GM10248 (cell line): ENCODE results near the gene CLDN7.

Experiments
- CTCF ChIA-PET: fragments of 300-600 bp; sonication (Branson Sonifier 250); formaldehyde crosslinking; extraction: SDS; loops from one replicate; lab custom pipeline; 2021; ENCODE audit warnings: antibody characterized with exemption; lab: Yijun Ruan, JAX
- POLR2A ChIA-PET: fragments of 350-650 bp; sonication (Branson Sonifier 250); formaldehyde crosslinking; extraction: SDS; loops from one replicate; lab custom pipeline; 2020; ENCODE audit warnings: antibody characterized with exemption; lab: Yijun Ruan, JAX
- DNase-seq: peaks from one replicate; pipeline ENCODE4 v3.0.0; 2012; ENCODE audit errors: extremely low spot score
- CTCF ChIP-seq: IDR thresholded peaks from 2 replicates; pipeline ENCODE4 v1.5.1; 2012; ENCODE audit warnings: mild to moderate bottlenecking, low read depth; ENCODE audit errors: extremely low read depth, missing control alignments, control extremely low read depth

The CLDN7 gene

GRCh38 chr17:7224110-7224509 lies 38.2 kb downstream of the CLDN7 start:
- no peak for DNase-seq
- TF ChIP-seq CTCF = no peak
- POLR2A ChIA-PET = interaction anchor here (1.6 kb wide), 1 partner anchor 11 kb away, joined by 3 read pairs; no protein-coding TSS in a partner anchor

GRCh38 chr17:7223375-7223774 lies 38.9 kb downstream of the CLDN7 start:
- POLR2A ChIA-PET = no interaction called here
- CTCF ChIA-PET = no interaction called here
- no peak for DNase-seq
- TF ChIP-seq CTCF = no peak

More at GRCh38 chr17:7224110-7224509, 38.2 kb downstream of the CLDN7 start:
- CTCF ChIA-PET = no interaction called here

- ChIA-PET POLR2A (no interaction called here), CTCF (interaction anchor here (3.6 kb wide), 1 partner anchor 12 kb away, joined by 26 read pairs; the partner anchor contains the start of gene DVL2)
- no peak for DNase-seq
- TF ChIP-seq CTCF = no peak
Observed at GRCh38 chr17:7222972-7223292, 39.3 kb downstream of the CLDN7 start.

GRCh38 chr17:7222093-7222971 lies 39.9 kb downstream of the CLDN7 start:
- TF ChIP-seq CTCF = no peak
- no peak for DNase-seq
- ChIA-PET POLR2A (no interaction called here), CTCF (interaction anchor here (0.7 to 3.7 kb wide), 5 partner anchors 8 to 177 kb away, joined by 3 to 31 read pairs (median 15); partner anchors contain the start of gene DVL2)

GRCh38 chr17:7221278-7222092 lies 40.8 kb downstream of the CLDN7 start:
- POLR2A ChIA-PET = interaction anchor here (0.6 to 1.0 kb wide), 3 partner anchors 8 to 206 kb away, joined by 3 to 4 read pairs (median 3); no protein-coding TSS in a partner anchor
- no peak for DNase-seq
- no peak for TF ChIP-seq CTCF
- CTCF ChIA-PET = interaction anchor here (0.7 to 3.7 kb wide), 14 partner anchors 9 to 176 kb away, joined by 3 to 31 read pairs (median 4); partner anchors contain the start of genes DVL2 and PHF23
